CD4-positive, alpha-beta T cell (primary cell): Measurements from ENCODE around the gene PUDP. TPM values are rescaled to one million over a fixed set of nuclear protein-coding genes. Genes with fewer than 3 reads are reported as not detected.
"Not testable (repeated sequence)": the region's sequence is repeated elsewhere in the genome, so short reads cannot be mapped to it uniquely, and the experiment has no call there.

Source experiments
- ATAC-seq: fragments of 200-7000 bp; cut with Tn5 transposase; one replicate; pipeline ENCODE4 v1.10.0; 2022; ENCODE audit warnings: mild to moderate bottlenecking; ENCODE audit not compliant: poor library complexity
- CTCF ChIA-PET: fragments of 350-600 bp; sonication (Branson Sonifier 250); formaldehyde crosslinking; loops from one replicate; lab custom pipeline; 2021; ENCODE audit warnings: antibody characterized with exemption, inconsistent platforms; lab: Charles Lee
- POLR2A ChIA-PET: fragments of 350-600 bp; sonication (Branson Sonifier 250); formaldehyde crosslinking; loops from one replicate; lab custom pipeline; 2021; ENCODE audit warnings: antibody characterized with exemption, inconsistent platforms; lab: Charles Lee
- DNase-seq, 14 experiments: peaks; one replicate each; pipeline ENCODE4 v3.0.0-alpha.2; 2013 to 2020; ENCODE audit warnings: mixed read lengths in 2 of 14
- H3K27ac ChIP-seq, 2 donors: one replicate each; pipeline versions ENCODE4 v1.5.1 to v1.7.0; 2013; ENCODE audit warnings: low read length in 2 of 2, low read depth in 1 of 2, mild to moderate bottlenecking in 1 of 2
- H3K27me3 ChIP-seq, 2 experiments: 1 replicate in 1 of 2; 2 replicates in 1 of 2; pipeline versions ENCODE4 v1.6.1 to v1.7.0; 2013; ENCODE audit warnings: low read length in 2 of 2, control low read depth in 1 of 2, mild to moderate bottlenecking in 1 of 2, moderate library complexity in 1 of 2; ENCODE audit not compliant: insufficient read depth in 2 of 2, control insufficient read depth in 1 of 2
- H3K36me3 ChIP-seq: one replicate; pipeline ENCODE4 v1.6.1; 2013; ENCODE audit warnings: low read length, control low read depth; ENCODE audit not compliant: insufficient read depth
- H3K4me1 ChIP-seq: one replicate; pipeline ENCODE4 v1.6.1; 2013; ENCODE audit warnings: low read length, control low read depth; ENCODE audit not compliant: insufficient read depth
- H3K4me3 ChIP-seq: one replicate; pipeline ENCODE4 v1.5.1; 2013; ENCODE audit warnings: mild to moderate bottlenecking, low read length, moderate library complexity
- H3K9me3 ChIP-seq, 2 experiments: 1 replicate in 1 of 2; 2 replicates in 1 of 2; pipeline versions ENCODE4 v1.6.1 to v1.7.0; 2013; ENCODE audit warnings: low read length in 2 of 2, mild to moderate bottlenecking in 2 of 2, control low read depth in 1 of 2, moderate library complexity in 1 of 2; ENCODE audit not compliant: control insufficient read depth in 1 of 2, insufficient read depth in 1 of 2
- H3K27ac Mint-ChIP-seq: one replicate; pipeline ENCODE4 v1.8.0; 2020; ENCODE audit warnings: mixed read lengths
- H3K27me3 Mint-ChIP-seq: one replicate; pipeline ENCODE4 v1.8.0; 2021; ENCODE audit warnings: mixed read lengths
- H3K36me3 Mint-ChIP-seq: one replicate; pipeline ENCODE4 v1.8.0; 2021; ENCODE audit warnings: low read depth, mixed read lengths
- H3K4me1 Mint-ChIP-seq: one replicate; pipeline ENCODE4 v1.8.0; 2021; ENCODE audit warnings: low read depth, mixed read lengths
- H3K4me3 Mint-ChIP-seq: one replicate; pipeline ENCODE4 v1.8.0; 2020; ENCODE audit warnings: mild to moderate bottlenecking, mixed read lengths
- H3K9me3 Mint-ChIP-seq: one replicate; pipeline ENCODE4 v1.8.0; 2020; ENCODE audit warnings: mixed read lengths
- intact Hi-C, 2 experiments: fragments of 100-400 bp; cut with DNase I in 1 of 2; cut with micrococcal nuclease in 1 of 2; formaldehyde crosslinking; loops; one replicate each; pipeline versions ENCODE4 v1.15.1 to v1.9.0; 2023 to 2025; cut with DNase I, micrococcal nuclease
- total RNA-seq, 174 experiments: library from RNA in 2 of 174; stranded (reverse) in 2 of 174; gene quantifications; one replicate each; pipeline ENCODE4 v1.2.3 and lab custom pipeline; 2021 to 2026
- TF ChIP-seq, protein P1 (sequence below): fragments of 200-600 bp; IDR thresholded peaks from one replicate; pipeline ENCODE4 v1.8.0; 2022; ENCODE audit warnings: antibody characterized with exemption, mild to moderate bottlenecking

PUDP gene
- total RNA-seq, 2 experiments from 2014 or later: 3.2 to 3.5 TPM

DNA sequence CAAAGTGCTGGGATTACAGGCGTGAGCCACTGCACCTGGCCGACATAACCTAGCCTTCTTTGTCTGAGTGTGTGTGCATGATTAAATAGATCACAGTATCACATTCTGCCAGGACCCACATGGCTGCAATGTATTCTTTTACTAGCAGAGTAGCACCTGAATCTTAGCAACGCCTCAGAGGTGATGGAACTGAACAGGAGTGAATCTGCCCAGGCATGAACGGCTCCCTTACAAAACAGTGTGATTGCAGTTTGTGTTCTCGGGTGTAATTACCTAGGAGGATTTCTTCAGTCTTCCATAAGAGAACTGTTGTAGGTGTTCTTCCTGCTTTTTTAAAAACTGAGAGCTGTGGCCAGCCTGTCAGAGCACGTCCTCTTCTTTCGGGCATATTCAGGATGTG, 123.1 kb downstream of the PUDP start:
- H3K4me1 ChIP-seq: no peaks in the 10 kb centered on the region
- Mint-ChIP-seq H3K36me3 (no peaks in the 10 kb centered on the region), H3K4me3 (no peak overlapping the region), H3K27ac (no peak overlapping the region), H3K4me1 (no peaks in the 10 kb centered on the region), H3K9me3 (no peaks in the 10 kb centered on the region), H3K27me3 (no peaks in the 10 kb centered on the region)
- DNase-seq (no peak), ATAC-seq (no peak)
- no peak overlapping the region for H3K4me3 ChIP-seq
- no peak overlapping the region for H3K27ac ChIP-seq
- ChIA-PET CTCF (no interaction called here), POLR2A (no interaction called here)
- no peaks in the 10 kb centered on the region for H3K27me3 ChIP-seq
- no peaks in the 10 kb centered on the region for H3K36me3 ChIP-seq
- intact Hi-C loops: no loop called here
- no peaks in the 10 kb centered on the region for H3K9me3 ChIP-seq
- TF ChIP-seq, protein P1, sequence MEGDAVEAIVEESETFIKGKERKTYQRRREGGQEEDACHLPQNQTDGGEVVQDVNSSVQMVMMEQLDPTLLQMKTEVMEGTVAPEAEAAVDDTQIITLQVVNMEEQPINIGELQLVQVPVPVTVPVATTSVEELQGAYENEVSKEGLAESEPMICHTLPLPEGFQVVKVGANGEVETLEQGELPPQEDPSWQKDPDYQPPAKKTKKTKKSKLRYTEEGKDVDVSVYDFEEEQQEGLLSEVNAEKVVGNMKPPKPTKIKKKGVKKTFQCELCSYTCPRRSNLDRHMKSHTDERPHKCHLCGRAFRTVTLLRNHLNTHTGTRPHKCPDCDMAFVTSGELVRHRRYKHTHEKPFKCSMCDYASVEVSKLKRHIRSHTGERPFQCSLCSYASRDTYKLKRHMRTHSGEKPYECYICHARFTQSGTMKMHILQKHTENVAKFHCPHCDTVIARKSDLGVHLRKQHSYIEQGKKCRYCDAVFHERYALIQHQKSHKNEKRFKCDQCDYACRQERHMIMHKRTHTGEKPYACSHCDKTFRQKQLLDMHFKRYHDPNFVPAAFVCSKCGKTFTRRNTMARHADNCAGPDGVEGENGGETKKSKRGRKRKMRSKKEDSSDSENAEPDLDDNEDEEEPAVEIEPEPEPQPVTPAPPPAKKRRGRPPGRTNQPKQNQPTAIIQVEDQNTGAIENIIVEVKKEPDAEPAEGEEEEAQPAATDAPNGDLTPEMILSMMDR: no peak

DNA sequence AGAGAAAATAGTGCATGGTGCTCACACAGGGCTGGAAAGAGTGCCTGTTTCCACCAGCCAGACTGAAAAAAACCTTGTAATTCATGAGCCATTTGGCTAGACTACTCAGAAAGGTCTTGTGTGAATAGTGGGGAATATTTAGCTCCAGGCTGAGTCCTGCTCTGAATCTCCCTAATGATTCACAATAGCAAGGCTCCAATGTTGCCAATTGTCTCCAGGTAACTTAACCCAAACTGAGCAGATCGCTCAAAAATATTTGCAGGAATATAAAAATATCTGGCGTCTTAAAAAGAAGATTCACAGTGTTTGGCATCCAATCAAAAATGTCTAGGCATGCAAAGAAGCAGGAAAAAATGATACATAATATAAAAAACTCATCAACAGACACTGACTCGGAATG, 125.0 kb downstream of the PUDP start:
- DNase-seq, intact Hi-C loops, H3K27me3 Mint-ChIP-seq, H3K27me3 ChIP-seq, POLR2A ChIA-PET, H3K9me3 Mint-ChIP-seq, H3K27ac Mint-ChIP-seq, ATAC-seq, H3K36me3 ChIP-seq, H3K4me1 Mint-ChIP-seq, H3K4me3 ChIP-seq, H3K9me3 ChIP-seq, H3K36me3 Mint-ChIP-seq, H3K4me3 Mint-ChIP-seq, H3K4me1 ChIP-seq, H3K27ac ChIP-seq, CTCF ChIA-PET: not testable (repeated sequence)

- H3K4me1 ChIP-seq: no peaks in the 10 kb centered on the region
- H3K36me3 ChIP-seq: no peaks in the 10 kb centered on the region
- H3K9me3 Mint-ChIP-seq: no peaks in the 10 kb centered on the region
- H3K27me3 ChIP-seq: no peaks in the 10 kb centered on the region
- no peak overlapping the region for H3K27ac ChIP-seq
- POLR2A ChIA-PET: no interaction called here
- no peak overlapping the region for H3K4me3 Mint-ChIP-seq
- no peaks in the 10 kb centered on the region for H3K4me1 Mint-ChIP-seq
- no peak for ATAC-seq
- H3K27me3 Mint-ChIP-seq: no peaks in the 10 kb centered on the region
- TF ChIP-seq, protein P1: no peak
- no peak overlapping the region for H3K27ac Mint-ChIP-seq
- H3K4me3 ChIP-seq: no peak overlapping the region
- no peaks in the 10 kb centered on the region for H3K36me3 Mint-ChIP-seq
- CTCF ChIA-PET: no interaction called here
- no peak for DNase-seq
- H3K9me3 ChIP-seq: no peaks in the 10 kb centered on the region
- intact Hi-C loops: no loop called here
Measured at GRCh38 chrX:7021991-7022390, 126.0 kb downstream of the PUDP start.

GRCh38 chrX:7019555-7019954, 128.4 kb downstream of the PUDP start:
- H3K36me3 Mint-ChIP-seq: no peaks in the 10 kb centered on the region
- ChIA-PET POLR2A (no interaction called here), CTCF (no interaction called here)
- Histone ChIP-seq H3K27me3 (no peaks in the 10 kb centered on the region), H3K4me1 (no peaks in the 10 kb centered on the region), H3K27ac (no peak overlapping the region), H3K4me3 (no peak overlapping the region), H3K36me3 (no peaks in the 10 kb centered on the region), H3K9me3 (no peaks in the 10 kb centered on the region)
- H3K9me3 Mint-ChIP-seq: no peaks in the 10 kb centered on the region
- DNase-seq (no peak), ATAC-seq (no peak)
- TF ChIP-seq, protein P1: no peak
- H3K27me3 Mint-ChIP-seq: no peaks in the 10 kb centered on the region
- no peak overlapping the region for H3K27ac Mint-ChIP-seq
- H3K4me1 Mint-ChIP-seq: no peaks in the 10 kb centered on the region
- H3K4me3 Mint-ChIP-seq: no peak overlapping the region
- intact Hi-C loops: no loop called here

- H3K9me3 ChIP-seq, H3K27me3 Mint-ChIP-seq, H3K4me3 ChIP-seq, H3K36me3 ChIP-seq, H3K9me3 Mint-ChIP-seq, H3K27me3 ChIP-seq, H3K4me1 ChIP-seq, H3K27ac ChIP-seq, POLR2A ChIA-PET, intact Hi-C loops, H3K4me1 Mint-ChIP-seq, DNase-seq, ATAC-seq, H3K27ac Mint-ChIP-seq, H3K4me3 Mint-ChIP-seq, CTCF ChIA-PET, H3K36me3 Mint-ChIP-seq: not testable (repeated sequence)
Measured at GRCh38 chrX:7012262-7012834, 135.6 kb downstream of the PUDP start.
